MM.1S (cell line): ENCODE data around the gene FCHO1.

ENCODE experiments used
- DNase-seq: peaks from one replicate; pipeline ENCODE4 v3.0.0-alpha.2; 2015
- H2AFZ ChIP-seq: fragments of 300-600 bp; sonication (generic); 2 replicates; pipeline ENCODE4 v1.6.0; 2016; ENCODE audit warnings: antibody characterized with exemption, low read length
- H3F3A ChIP-seq: fragments of 300-600 bp; sonication (generic); 2 replicates; pipeline ENCODE4 v1.6.1; 2016; ENCODE audit warnings: mild to moderate bottlenecking, antibody characterized with exemption, low read length, moderate library complexity, mixed read lengths; ENCODE audit not compliant: insufficient read depth
- H3K27ac ChIP-seq: fragments of 300-600 bp; sonication (generic); 2 replicates; pipeline ENCODE4 v1.5.1; 2016; ENCODE audit warnings: mild to moderate bottlenecking, low read length
- H3K27me3 ChIP-seq: fragments of 300-600 bp; sonication (generic); replicated peaks from 2 replicates; pipeline ENCODE4 v1.6.0; 2016; ENCODE audit warnings: low read length; ENCODE audit not compliant: insufficient read depth
- H3K36me3 ChIP-seq: fragments of 300-600 bp; sonication (generic); replicated peaks from 2 replicates; pipeline ENCODE4 v1.6.1; 2016; ENCODE audit warnings: mild to moderate bottlenecking, low read length, mixed read lengths; ENCODE audit not compliant: insufficient read depth
- H3K4me1 ChIP-seq: fragments of 300-600 bp; sonication (generic); 2 replicates; pipeline ENCODE4 v1.6.1; 2016; ENCODE audit warnings: low read length, mixed read lengths
- H3K4me2 ChIP-seq: fragments of 300-600 bp; sonication (generic); 2 replicates; pipeline ENCODE4 v1.6.0; 2016; ENCODE audit warnings: low read depth, low read length
- H3K4me3 ChIP-seq: fragments of 300-600 bp; sonication (generic); 2 replicates; pipeline ENCODE4 v1.5.1; 2016; ENCODE audit warnings: low read length, mixed read lengths
- H3K79me2 ChIP-seq: fragments of 300-600 bp; sonication (generic); 2 replicates; pipeline ENCODE4 v1.6.1; 2016; ENCODE audit warnings: mixed run types, low read length, mixed read lengths
- H3K9ac ChIP-seq: fragments of 300-600 bp; sonication (generic); 2 replicates; pipeline ENCODE4 v1.6.1; 2016; ENCODE audit warnings: low read length, mixed read lengths
- H3K9me2 ChIP-seq: fragments of 300-600 bp; sonication (generic); replicated peaks from 2 replicates; pipeline ENCODE4 v1.6.1; 2016; ENCODE audit warnings: mild to moderate bottlenecking, low read length, mixed read lengths; ENCODE audit not compliant: insufficient read depth
- H3K9me3 ChIP-seq: fragments of 300-600 bp; sonication (generic); replicated peaks from 2 replicates; pipeline ENCODE4 v1.6.1; 2016; ENCODE audit warnings: mild to moderate bottlenecking, low read length, mixed read lengths; ENCODE audit not compliant: insufficient read depth
- H4K20me1 ChIP-seq: fragments of 300-600 bp; sonication (generic); 2 replicates; pipeline ENCODE4 v1.6.1; 2016; ENCODE audit warnings: mild to moderate bottlenecking, low read length, moderate library complexity, mixed read lengths; ENCODE audit not compliant: insufficient read depth
- EZH2 ChIP-seq: fragments of 300-600 bp; sonication (generic); optimal IDR thresholded peaks from 2 replicates; pipeline ENCODE3; 2017; ENCODE audit warnings: low read depth, mild to moderate bottlenecking, antibody characterized with exemption, low read length, mixed read lengths
- EZH2phosphoT487 ChIP-seq: fragments of 300-600 bp; sonication (generic); IDR thresholded peaks from 2 replicates; pipeline ENCODE4 v1.6.1; 2018; ENCODE audit warnings: antibody characterized with exemption, low read length
- TF ChIP-seq, protein P1 (sequence below): fragments of 300-600 bp; sonication (generic); IDR thresholded peaks from 2 replicates; pipeline ENCODE4 v1.5.1; 2016; ENCODE audit warnings: antibody characterized with exemption, low read length, mixed read lengths

The FCHO1 gene

DNA sequence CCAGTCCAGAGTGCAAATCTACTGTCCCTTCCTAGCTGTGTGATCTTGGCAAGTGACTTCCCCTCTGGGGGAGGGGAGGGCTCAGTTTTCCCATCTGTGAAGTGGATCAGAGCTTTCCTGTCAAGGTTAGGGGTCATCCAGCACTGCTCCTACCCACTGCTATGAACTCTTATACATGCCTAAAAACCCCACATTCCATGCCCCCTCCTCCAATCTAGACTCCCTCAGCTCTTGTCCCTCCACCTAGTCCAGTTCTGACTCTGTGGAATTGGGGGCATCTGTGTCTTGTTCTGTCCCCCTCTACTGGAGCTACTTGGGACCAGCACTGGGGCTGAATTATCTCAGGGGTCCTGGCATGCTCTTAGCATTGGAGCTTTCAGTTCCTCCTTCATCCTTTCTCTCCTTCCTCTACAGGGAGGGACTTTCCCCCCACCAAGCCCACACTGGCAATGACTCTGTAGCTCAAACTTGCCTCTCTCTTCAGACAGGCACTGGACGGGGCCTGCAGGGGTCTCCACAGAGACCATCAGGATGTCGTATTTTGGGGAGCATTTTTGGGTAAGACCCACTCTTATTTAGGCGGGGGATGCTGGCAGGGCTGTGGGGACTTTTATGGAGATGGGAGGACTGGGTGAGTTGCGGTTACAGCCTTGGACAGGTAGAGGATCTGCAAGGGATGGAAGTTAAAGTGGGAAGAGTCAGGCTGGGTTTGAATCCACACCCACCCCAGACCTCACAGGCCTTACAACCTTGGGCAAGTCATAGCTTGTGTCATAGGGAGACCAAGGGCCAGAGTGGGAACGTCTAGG is 3.6 kb downstream of the FCHO1 start:
- H3K9ac ChIP-seq, result no peak overlapping the region
- no peaks in the 10 kb centered on the region for H3K27me3 ChIP-seq
- H3K9me3 ChIP-seq, result no peaks in the 10 kb centered on the region
- H3K4me2 ChIP-seq, result no peak overlapping the region
- no peaks in the 10 kb centered on the region for H3K79me2 ChIP-seq
- H4K20me1 ChIP-seq, result no peaks in the 10 kb centered on the region
- H3F3A ChIP-seq, result 0 out of 2 replicates have a peak, but pooled peaks cover 4% of the 10 kb centered on the region
- no peaks in the 10 kb centered on the region for H3K36me3 ChIP-seq
- no peaks in the 10 kb centered on the region for H3K9me2 ChIP-seq
- no peak for DNase-seq
- no peak overlapping the region for H3K27ac ChIP-seq
- H3K4me3 ChIP-seq, result no peak overlapping the region
- H3K4me1 ChIP-seq, result peaks cover 16% of the 10 kb centered on the region
- no peak overlapping the region for H2AFZ ChIP-seq
- TF ChIP-seq EZH2 (no peak), EZH2phosphoT487 (no peak)
- TF ChIP-seq, protein P1, sequence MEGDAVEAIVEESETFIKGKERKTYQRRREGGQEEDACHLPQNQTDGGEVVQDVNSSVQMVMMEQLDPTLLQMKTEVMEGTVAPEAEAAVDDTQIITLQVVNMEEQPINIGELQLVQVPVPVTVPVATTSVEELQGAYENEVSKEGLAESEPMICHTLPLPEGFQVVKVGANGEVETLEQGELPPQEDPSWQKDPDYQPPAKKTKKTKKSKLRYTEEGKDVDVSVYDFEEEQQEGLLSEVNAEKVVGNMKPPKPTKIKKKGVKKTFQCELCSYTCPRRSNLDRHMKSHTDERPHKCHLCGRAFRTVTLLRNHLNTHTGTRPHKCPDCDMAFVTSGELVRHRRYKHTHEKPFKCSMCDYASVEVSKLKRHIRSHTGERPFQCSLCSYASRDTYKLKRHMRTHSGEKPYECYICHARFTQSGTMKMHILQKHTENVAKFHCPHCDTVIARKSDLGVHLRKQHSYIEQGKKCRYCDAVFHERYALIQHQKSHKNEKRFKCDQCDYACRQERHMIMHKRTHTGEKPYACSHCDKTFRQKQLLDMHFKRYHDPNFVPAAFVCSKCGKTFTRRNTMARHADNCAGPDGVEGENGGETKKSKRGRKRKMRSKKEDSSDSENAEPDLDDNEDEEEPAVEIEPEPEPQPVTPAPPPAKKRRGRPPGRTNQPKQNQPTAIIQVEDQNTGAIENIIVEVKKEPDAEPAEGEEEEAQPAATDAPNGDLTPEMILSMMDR, result peak; percentile 27

DNA sequence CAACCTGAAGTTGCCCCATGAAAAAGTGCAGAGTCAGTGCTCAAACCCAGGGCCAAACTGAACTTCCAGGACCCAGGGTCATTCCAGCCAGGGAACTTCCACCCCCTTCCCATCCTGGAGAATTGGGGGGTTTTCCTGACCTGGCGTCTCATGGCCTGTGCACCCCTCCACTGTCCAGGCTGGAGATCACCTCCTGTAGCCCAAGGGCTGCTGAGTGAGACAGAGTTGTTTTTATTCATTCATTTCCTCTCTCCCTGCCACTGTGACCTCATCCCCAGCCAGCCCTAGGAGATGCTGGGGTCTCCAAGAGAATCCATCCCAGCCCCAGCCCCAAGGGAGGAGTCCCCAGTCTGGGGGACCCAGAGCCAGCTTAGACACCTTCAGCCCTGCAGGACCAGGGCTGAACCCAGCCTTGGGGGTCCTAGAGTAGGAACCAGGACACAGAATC is 4.2 kb downstream of the FCHO1 start:
- Histone ChIP-seq H4K20me1 (no peaks in the 10 kb centered on the region), H3K9me2 (no peaks in the 10 kb centered on the region), H3K4me1 (peaks cover 16% of the 10 kb centered on the region), H3F3A (no peaks in the 10 kb centered on the region), H3K36me3 (no peaks in the 10 kb centered on the region), H2AFZ (no peak overlapping the region), H3K79me2 (no peaks in the 10 kb centered on the region), H3K9ac (no peak overlapping the region), H3K4me2 (no peak overlapping the region), H3K9me3 (no peaks in the 10 kb centered on the region), H3K27me3 (no peaks in the 10 kb centered on the region), H3K27ac (no peak overlapping the region), H3K4me3 (no peak overlapping the region)
- TF ChIP-seq EZH2phosphoT487, result no peak
- no peak for DNase-seq

DNA sequence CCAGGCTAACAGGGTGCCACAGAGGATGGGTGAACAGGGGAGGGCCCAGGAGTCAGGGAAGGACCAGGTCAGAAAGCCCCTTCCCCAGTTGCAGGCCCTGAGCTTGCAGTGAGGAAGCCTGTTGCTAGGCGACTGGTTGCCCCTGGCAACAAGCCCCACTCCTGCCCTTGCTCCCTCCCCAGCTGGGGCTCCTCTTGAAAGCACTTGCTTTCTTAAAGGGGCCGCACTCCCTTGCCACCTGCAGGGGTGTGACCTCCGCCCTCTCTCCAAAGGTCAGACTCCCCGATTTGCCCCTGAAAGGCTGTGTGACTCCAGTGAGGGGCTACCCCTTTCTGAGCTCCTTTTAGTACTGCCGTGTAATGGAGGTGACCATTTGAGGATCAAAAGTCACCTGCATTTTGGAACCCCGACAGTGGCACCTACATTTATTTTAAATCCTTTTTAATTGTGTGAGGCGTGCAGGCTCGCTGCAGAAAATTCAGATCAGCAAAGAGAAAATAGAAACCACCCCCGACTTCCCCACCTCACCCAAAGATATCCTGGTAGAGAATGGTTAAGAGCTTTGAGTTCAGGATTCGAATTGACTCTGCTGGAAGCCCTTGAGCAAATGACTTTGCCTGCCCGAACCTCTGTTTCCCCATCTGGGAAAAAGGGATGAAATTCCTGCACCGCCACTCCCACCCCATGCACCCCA is 4.8 kb downstream of the FCHO1 start:
- Histone ChIP-seq H3K4me1 (peaks cover 16% of the 10 kb centered on the region), H3K27ac (no peak overlapping the region)

More for the DNA sequence above, 4.8 kb downstream of the FCHO1 start:
- Histone ChIP-seq H2AFZ (no peak overlapping the region), H3F3A (no peaks in the 10 kb centered on the region), H3K79me2 (no peaks in the 10 kb centered on the region), H3K4me3 (no peak overlapping the region), H3K9me2 (no peaks in the 10 kb centered on the region), H3K36me3 (no peaks in the 10 kb centered on the region), H3K4me2 (no peak overlapping the region), H3K27me3 (no peaks in the 10 kb centered on the region), H3K9me3 (no peaks in the 10 kb centered on the region), H4K20me1 (no peaks in the 10 kb centered on the region), H3K9ac (no peak overlapping the region)
- no peak for TF ChIP-seq EZH2phosphoT487
- TF ChIP-seq, protein P1, result no peak
- no peak for TF ChIP-seq EZH2
- no peak for DNase-seq
